Neural cell (in vitro differentiated cells): ENCODE measurements around the gene PLPPR4. TPM values are rescaled to one million over a fixed set of nuclear protein-coding genes. Genes with fewer than 3 reads are reported as not detected.
"Not testable (repeated sequence)": the region's sequence is repeated elsewhere in the genome, so short reads cannot be mapped to it uniquely, and the experiment has no call there.

ENCODE experiments used
- H2AFZ ChIP-seq: fragments of 200-600, 300-800 bp; sonication (generic), shearing (Covaris generic); 2 replicates; pipeline ENCODE4 v1.6.0; 2014; ENCODE audit warnings: low read depth, mild to moderate bottlenecking, antibody characterized with exemption, low read length, moderate library complexity
- H3F3A ChIP-seq: fragments of 200-600 bp; shearing (Covaris generic); 2 replicates; pipeline ENCODE4 v1.6.1; 2016; ENCODE audit warnings: mild to moderate bottlenecking, moderate library complexity, mixed read lengths, antibody characterized with exemption, low read length; ENCODE audit not compliant: insufficient read depth, poor library complexity, severe bottlenecking
- H3K27ac ChIP-seq: fragments of 200-600, 300-800 bp; sonication (generic), shearing (Covaris generic); 2 replicates; pipeline ENCODE4 v1.5.1; 2014; ENCODE audit warnings: mild to moderate bottlenecking, low read length, moderate library complexity
- H3K27me3 ChIP-seq: fragments of 300-800, 200-600 bp; sonication (generic), shearing (Covaris generic); 2 replicates; pipeline ENCODE4 v1.6.0; 2014; ENCODE audit warnings: mild to moderate bottlenecking, low read depth, low read length, moderate library complexity; ENCODE audit not compliant: insufficient read depth
- H3K36me3 ChIP-seq: fragments of 300-800, 200-600 bp; sonication (generic), shearing (Covaris generic); 2 replicates; pipeline ENCODE4 v1.5.1; 2014; ENCODE audit warnings: mild to moderate bottlenecking, antibody characterized with exemption, low read length, moderate library complexity; ENCODE audit not compliant: insufficient read depth
- H3K4me2 ChIP-seq: fragments of 300-800, 200-600 bp; sonication (generic), shearing (Covaris generic); 2 replicates; pipeline ENCODE4 v1.6.0; 2014; ENCODE audit warnings: mild to moderate bottlenecking, low read length
- H3K4me3 ChIP-seq: fragments of 300-800, 200-600 bp; sonication (generic), shearing (Covaris generic); 2 replicates; pipeline ENCODE4 v1.5.1; 2014; ENCODE audit warnings: mild to moderate bottlenecking, low read length, moderate library complexity
- H3K79me2 ChIP-seq: fragments of 200-600 bp; shearing (Covaris generic); replicated peaks from 2 replicates; pipeline ENCODE4 v1.6.0; 2014; ENCODE audit warnings: mild to moderate bottlenecking, low read length, moderate library complexity; ENCODE audit not compliant: insufficient read depth
- H3K9ac ChIP-seq: fragments of 300-800, 200-600 bp; sonication (generic), shearing (Covaris generic); 2 replicates; pipeline ENCODE4 v1.6.1; 2016; ENCODE audit warnings: mild to moderate bottlenecking, low read length, mixed read lengths
- H3K9me2 ChIP-seq: fragments of 200-600 bp; shearing (Covaris generic); 2 replicates; pipeline ENCODE4 v1.6.1; 2016; ENCODE audit warnings: mild to moderate bottlenecking, low read length, mixed read lengths; ENCODE audit not compliant: insufficient read depth
- H3K9me3 ChIP-seq: fragments of 200-600, 300-800 bp; sonication (generic), shearing (Covaris generic); 2 replicates; pipeline ENCODE4 v1.6.1; 2016; ENCODE audit warnings: mild to moderate bottlenecking, mixed run types, low read length, moderate library complexity, mixed read lengths
- H4K20me1 ChIP-seq: fragments of 200-600 bp; shearing (Covaris generic); 2 replicates; pipeline ENCODE4 v1.6.1; 2016; ENCODE audit warnings: mild to moderate bottlenecking, mixed run types; ENCODE audit not compliant: insufficient read depth
- EP300 ChIP-seq: fragments of 450-650 bp; conservative IDR thresholded peaks from 2 replicates; pipeline ENCODE4 v1.6.1; 2014; ENCODE audit warnings: antibody characterized with exemption, mild to moderate bottlenecking, moderate library complexity; ENCODE audit not compliant: poor library complexity, severe bottlenecking
- EZH2 ChIP-seq: fragments of 200-600, 300-800 bp; shearing (Covaris generic), sonication (generic); IDR thresholded peaks from 2 replicates; pipeline ENCODE4 v1.6.1; 2014; ENCODE audit warnings: antibody characterized with exemption, low read length, borderline replicate concordance, mild to moderate bottlenecking; ENCODE audit not compliant: insufficient read depth, poor library complexity, severe bottlenecking
- MXI1 ChIP-seq: fragments of 450-650 bp; conservative IDR thresholded peaks from 2 replicates; pipeline ENCODE4 v1.6.1; 2014; ENCODE audit warnings: antibody characterized with exemption, mild to moderate bottlenecking; ENCODE audit not compliant: poor library complexity, severe bottlenecking
- POLR2AphosphoS5 ChIP-seq: IDR thresholded peaks from 2 replicates; pipeline ENCODE4 v1.6.1; 2012
- RAD21 ChIP-seq: fragments of 450-650 bp; conservative IDR thresholded peaks from 2 replicates; pipeline ENCODE4 v1.6.1; 2014; ENCODE audit warnings: antibody characterized with exemption, mild to moderate bottlenecking, moderate library complexity
- REST ChIP-seq: IDR thresholded peaks from 2 replicates; pipeline ENCODE4 v1.6.1; 2012; ENCODE audit warnings: borderline replicate concordance
- SMC3 ChIP-seq: fragments of 450-650 bp; conservative IDR thresholded peaks from 2 replicates; pipeline ENCODE4 v1.6.1; 2014; ENCODE audit warnings: antibody characterized with exemption, mild to moderate bottlenecking, moderate library complexity; ENCODE audit not compliant: poor library complexity
- TAF1 ChIP-seq: IDR thresholded peaks from 2 replicates; pipeline ENCODE4 v1.6.1; 2012; ENCODE audit warnings: low read depth
- polyA plus RNA-seq: library from polyadenylated mRNA; depleted of rRNA; stranded (reverse); fragments of >200 nt; gene quantifications from 2 replicates; pipeline ENCODE4 v1.2.3, GENCODE V29; 2014
- TF ChIP-seq, protein P1 (sequence below): fragments of 450-650 bp; IDR thresholded peaks from 2 replicates; pipeline ENCODE4 v1.5.1; 2014; ENCODE audit warnings: antibody characterized with exemption, mild to moderate bottlenecking, moderate library complexity; ENCODE audit not compliant: poor library complexity, severe bottlenecking

PLPPR4 gene
- polyA plus RNA-seq, 1 donor from 2014 or later, result 36.8 TPM

- no peak for TF ChIP-seq POLR2AphosphoS5
- TF ChIP-seq SMC3, result no peak
- TF ChIP-seq MXI1, result no peak
- TF ChIP-seq REST, result no peak
- no peak for TF ChIP-seq EZH2
- no peak for TF ChIP-seq TAF1
- TF ChIP-seq, protein P1, sequence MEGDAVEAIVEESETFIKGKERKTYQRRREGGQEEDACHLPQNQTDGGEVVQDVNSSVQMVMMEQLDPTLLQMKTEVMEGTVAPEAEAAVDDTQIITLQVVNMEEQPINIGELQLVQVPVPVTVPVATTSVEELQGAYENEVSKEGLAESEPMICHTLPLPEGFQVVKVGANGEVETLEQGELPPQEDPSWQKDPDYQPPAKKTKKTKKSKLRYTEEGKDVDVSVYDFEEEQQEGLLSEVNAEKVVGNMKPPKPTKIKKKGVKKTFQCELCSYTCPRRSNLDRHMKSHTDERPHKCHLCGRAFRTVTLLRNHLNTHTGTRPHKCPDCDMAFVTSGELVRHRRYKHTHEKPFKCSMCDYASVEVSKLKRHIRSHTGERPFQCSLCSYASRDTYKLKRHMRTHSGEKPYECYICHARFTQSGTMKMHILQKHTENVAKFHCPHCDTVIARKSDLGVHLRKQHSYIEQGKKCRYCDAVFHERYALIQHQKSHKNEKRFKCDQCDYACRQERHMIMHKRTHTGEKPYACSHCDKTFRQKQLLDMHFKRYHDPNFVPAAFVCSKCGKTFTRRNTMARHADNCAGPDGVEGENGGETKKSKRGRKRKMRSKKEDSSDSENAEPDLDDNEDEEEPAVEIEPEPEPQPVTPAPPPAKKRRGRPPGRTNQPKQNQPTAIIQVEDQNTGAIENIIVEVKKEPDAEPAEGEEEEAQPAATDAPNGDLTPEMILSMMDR, result no peak
- no peak for TF ChIP-seq EP300
- TF ChIP-seq RAD21, result no peak
- Histone ChIP-seq H3K79me2 (no peaks in the 10 kb centered on the region), H4K20me1 (no peaks in the 10 kb centered on the region)
These were observed 11.7 kb upstream of the PLPPR4 start for GRCh38 chr1:99252630-99253029.

GRCh38 chr1:99260402-99260801 is 3.9 kb upstream of the PLPPR4 start:
- not testable (repeated sequence) for H2AFZ ChIP-seq, H3F3A ChIP-seq, H3K27me3 ChIP-seq, H4K20me1 ChIP-seq, H3K9ac ChIP-seq, H3K27ac ChIP-seq, H3K36me3 ChIP-seq, H3K9me2 ChIP-seq, H3K4me3 ChIP-seq, H3K79me2 ChIP-seq, H3K9me3 ChIP-seq, H3K4me2 ChIP-seq

More at GRCh38 chr1:99252630-99253029, 11.7 kb upstream of the PLPPR4 start:
- H3K4me3 ChIP-seq, result no peak overlapping the region
- no peak overlapping the region for H3K27ac ChIP-seq
- no peaks in the 10 kb centered on the region for H3K9me2 ChIP-seq
- no peak overlapping the region for H3K4me2 ChIP-seq
- no peak overlapping the region for H2AFZ ChIP-seq
- no peaks in the 10 kb centered on the region for H3F3A ChIP-seq
- H3K36me3 ChIP-seq, result no peaks in the 10 kb centered on the region
- H3K9me3 ChIP-seq, result no peaks in the 10 kb centered on the region
- no peaks in the 10 kb centered on the region for H3K27me3 ChIP-seq
- no peak overlapping the region for H3K9ac ChIP-seq

DNA sequence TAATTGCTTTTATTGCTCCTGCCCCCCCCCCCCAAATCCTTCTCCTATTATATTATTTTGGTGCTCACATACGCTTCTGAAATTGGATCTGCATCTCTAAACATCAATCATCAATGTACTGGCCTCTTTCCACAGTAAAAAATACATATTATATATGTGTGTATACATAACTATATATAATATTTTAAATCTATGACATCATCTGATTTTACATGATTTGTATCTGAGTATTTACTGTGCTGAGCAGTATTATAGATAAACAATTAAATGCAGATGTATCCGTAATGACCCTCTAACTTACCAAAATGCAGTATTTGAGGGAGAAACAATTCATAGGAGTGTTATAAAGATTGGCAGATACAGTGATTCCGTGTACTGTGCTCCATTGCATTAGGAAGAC is 832 bp downstream of the PLPPR4 start:
- H3K79me2 ChIP-seq, result no peaks in the 10 kb centered on the region
- H3F3A ChIP-seq, result no peaks in the 10 kb centered on the region
- H3K9me3 ChIP-seq, result no peaks in the 10 kb centered on the region
- no peaks in the 10 kb centered on the region for H3K9me2 ChIP-seq
- TF ChIP-seq TAF1, result no peak
- TF ChIP-seq EZH2, result no peak
- TF ChIP-seq SMC3, result no peak
- no peak for TF ChIP-seq RAD21
- TF ChIP-seq MXI1, result no peak
- no peak for TF ChIP-seq EP300
- TF ChIP-seq REST, result no peak
- TF ChIP-seq, protein P1, result no peak
- no peak for TF ChIP-seq POLR2AphosphoS5
- H3K27ac ChIP-seq, result no peak overlapping the region
- H3K27me3 ChIP-seq, result no peaks in the 10 kb centered on the region
- no peaks in the 10 kb centered on the region for H3K36me3 ChIP-seq
- no peak overlapping the region for H2AFZ ChIP-seq
- H3K4me2 ChIP-seq, result peak overlapping the region; percentile 64
- peak overlapping the region; percentile 83 for H3K9ac ChIP-seq
- no peaks in the 10 kb centered on the region for H4K20me1 ChIP-seq
- peak overlapping the region; percentile 80 for H3K4me3 ChIP-seq
